ENCODE results near the gene CLP1.
"Not testable (repeated sequence)": the region's sequence is repeated elsewhere in the genome, so short reads cannot be mapped to it uniquely, and the experiment has no call there.

The CLP1 gene

GRCh38 chr11:57641011-57641807, 16.4 kb upstream of the CLP1 start:
- no peak for DNase-seq (ENCODE audit: low read depth)

GRCh38 chr11:57643802-57644201, 13.8 kb upstream of the CLP1 start:
- no peak for DNase-seq (ENCODE audit: low read depth)

- DNase-seq (ENCODE audit: low read depth) = no peak
Observed at GRCh38 chr11:57644748-57645688, 12.5 kb upstream of the CLP1 start.

GRCh38 chr11:57645689-57646085, 11.9 kb upstream of the CLP1 start:
- DNase-seq (ENCODE audit: low read depth) = no peak

- no peak for DNase-seq (ENCODE audit: low read depth)
Observed at GRCh38 chr11:57646194-57646798, 11.3 kb upstream of the CLP1 start.

GRCh38 chr11:57646799-57647303, 10.7 kb upstream of the CLP1 start:
- DNase-seq (ENCODE audit: low read depth) = no peak

GRCh38 chr11:57647372-57647771, 10.2 kb upstream of the CLP1 start:
- no peak for DNase-seq (ENCODE audit: low read depth)

- no peak for DNase-seq (ENCODE audit: low read depth)
Observed at GRCh38 chr11:57647960-57648800, 9.4 kb upstream of the CLP1 start.

GRCh38 chr11:57648801-57649735, 8.5 kb upstream of the CLP1 start:
- DNase-seq (ENCODE audit: low read depth) = no peak

GRCh38 chr11:57649826-57650738, 7.5 kb upstream of the CLP1 start, which contains the start of gene YPEL4:
TSS of gene YPEL4 (minus strand) at chr11:57649912. CDS start at chr11:57647107, 2,805 bp downstream.
- no peak for DNase-seq (ENCODE audit: low read depth)

- DNase-seq (ENCODE audit: low read depth) = no peak
Observed at GRCh38 chr11:57650739-57651090, 6.8 kb upstream of the CLP1 start.

- no peak for DNase-seq (ENCODE audit: low read depth)
Observed at GRCh38 chr11:57651408-57651807, 6.2 kb upstream of the CLP1 start.

- DNase-seq (ENCODE audit: low read depth) = not testable (repeated sequence)
Observed at GRCh38 chr11:57652230-57652629, 5.3 kb upstream of the CLP1 start.

- no peak for DNase-seq (ENCODE audit: low read depth)
Observed at GRCh38 chr11:57652662-57653061, 4.9 kb upstream of the CLP1 start.

- no peak for DNase-seq (ENCODE audit: low read depth)
Observed at GRCh38 chr11:57653163-57653562, 4.4 kb upstream of the CLP1 start.

GRCh38 chr11:57656885-57657193, 723 bp upstream of the CLP1 start:
- DNase-seq (ENCODE audit: low read depth) = no peak

GRCh38 chr11:57658023-57658361, 430 bp downstream of the CLP1 start:
- DNase-seq (ENCODE audit: low read depth) = no peak

- no peak for DNase-seq (ENCODE audit: low read depth)
Observed at GRCh38 chr11:57659669-57660068, 2.1 kb downstream of the CLP1 start.

GRCh38 chr11:57662893-57663292, 5.3 kb downstream of the CLP1 start:
- no peak for DNase-seq (ENCODE audit: low read depth)

GRCh38 chr11:57663975-57664374, 6.4 kb downstream of the CLP1 start:
- no peak for DNase-seq (ENCODE audit: low read depth)

Data from GM04503 (cell line).